Progenitor cell of endocrine pancreas (in vitro differentiated cells): ENCODE measurements around the gene PRRX2. TPM values are rescaled to one million over a fixed set of nuclear protein-coding genes. Genes with fewer than 3 reads are reported as not detected.

Experiments used
- DNase-seq: peaks from one replicate; pipeline ENCODE4 v3.0.0; 2021; ENCODE audit warnings: low spot score; ENCODE audit not compliant: unreplicated experiment
- H3K27ac Mint-ChIP-seq: 2 replicates; pipeline ENCODE4 v1.8.0; 2021; ENCODE audit warnings: mild to moderate bottlenecking, moderate library complexity, mixed read lengths
- H3K27me3 Mint-ChIP-seq: 2 replicates; pipeline ENCODE4 v1.8.0; 2021; ENCODE audit warnings: mixed read lengths
- H3K36me3 Mint-ChIP-seq: 2 replicates; pipeline ENCODE4 v1.8.0; 2022; ENCODE audit warnings: mixed read lengths; ENCODE audit not compliant: insufficient read depth
- H3K4me1 Mint-ChIP-seq: 2 replicates; pipeline ENCODE4 v1.8.0; 2021; ENCODE audit warnings: low read depth, mixed read lengths
- H3K4me3 Mint-ChIP-seq: 2 replicates; pipeline ENCODE4 v1.8.0; 2021; ENCODE audit warnings: low read depth, mild to moderate bottlenecking, moderate library complexity, mixed read lengths
- H3K9me3 Mint-ChIP-seq: 2 replicates; pipeline ENCODE4 v1.8.0; 2021; ENCODE audit warnings: low read depth, mixed read lengths
- total RNA-seq: library from RNA; stranded (reverse); gene quantifications from 2 replicates; pipeline ENCODE4 v1.2.1, GENCODE V29; 2021
- TF ChIP-seq, protein P1 (sequence below): fragments of 200-600 bp; sonication (generic); IDR thresholded peaks from one replicate; pipeline ENCODE4 v1.5.0; 2021; ENCODE audit warnings: antibody characterized with exemption, mild to moderate bottlenecking; ENCODE audit not compliant: unreplicated experiment

The PRRX2 gene
- total RNA-seq, 1 donor from 2014 or later = 0.79 TPM

- TF ChIP-seq, protein P1, sequence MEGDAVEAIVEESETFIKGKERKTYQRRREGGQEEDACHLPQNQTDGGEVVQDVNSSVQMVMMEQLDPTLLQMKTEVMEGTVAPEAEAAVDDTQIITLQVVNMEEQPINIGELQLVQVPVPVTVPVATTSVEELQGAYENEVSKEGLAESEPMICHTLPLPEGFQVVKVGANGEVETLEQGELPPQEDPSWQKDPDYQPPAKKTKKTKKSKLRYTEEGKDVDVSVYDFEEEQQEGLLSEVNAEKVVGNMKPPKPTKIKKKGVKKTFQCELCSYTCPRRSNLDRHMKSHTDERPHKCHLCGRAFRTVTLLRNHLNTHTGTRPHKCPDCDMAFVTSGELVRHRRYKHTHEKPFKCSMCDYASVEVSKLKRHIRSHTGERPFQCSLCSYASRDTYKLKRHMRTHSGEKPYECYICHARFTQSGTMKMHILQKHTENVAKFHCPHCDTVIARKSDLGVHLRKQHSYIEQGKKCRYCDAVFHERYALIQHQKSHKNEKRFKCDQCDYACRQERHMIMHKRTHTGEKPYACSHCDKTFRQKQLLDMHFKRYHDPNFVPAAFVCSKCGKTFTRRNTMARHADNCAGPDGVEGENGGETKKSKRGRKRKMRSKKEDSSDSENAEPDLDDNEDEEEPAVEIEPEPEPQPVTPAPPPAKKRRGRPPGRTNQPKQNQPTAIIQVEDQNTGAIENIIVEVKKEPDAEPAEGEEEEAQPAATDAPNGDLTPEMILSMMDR = no peak
- DNase-seq = no peak
- no peak overlapping the region for H3K4me3 Mint-ChIP-seq
- H3K4me1 Mint-ChIP-seq = no peaks in the 10 kb centered on the region
- no peak overlapping the region for H3K27ac Mint-ChIP-seq
- H3K36me3 Mint-ChIP-seq = no peaks in the 10 kb centered on the region
- no peaks in the 10 kb centered on the region for H3K9me3 Mint-ChIP-seq
- peaks cover 12% of the 10 kb centered on the region for H3K27me3 Mint-ChIP-seq
These were observed 74.0 kb downstream of the PRRX2 start for GRCh38 chr9:129739432-129739831.

GRCh38 chr9:129740174-129740573, 74.7 kb downstream of the PRRX2 start:
- TF ChIP-seq, protein P1 = no peak
- Mint-ChIP-seq H3K4me1 (no peaks in the 10 kb centered on the region), H3K27me3 (peaks cover 12% of the 10 kb centered on the region), H3K36me3 (no peaks in the 10 kb centered on the region), H3K9me3 (no peaks in the 10 kb centered on the region), H3K4me3 (no peak overlapping the region), H3K27ac (no peak overlapping the region)
- DNase-seq = no peak

DNA sequence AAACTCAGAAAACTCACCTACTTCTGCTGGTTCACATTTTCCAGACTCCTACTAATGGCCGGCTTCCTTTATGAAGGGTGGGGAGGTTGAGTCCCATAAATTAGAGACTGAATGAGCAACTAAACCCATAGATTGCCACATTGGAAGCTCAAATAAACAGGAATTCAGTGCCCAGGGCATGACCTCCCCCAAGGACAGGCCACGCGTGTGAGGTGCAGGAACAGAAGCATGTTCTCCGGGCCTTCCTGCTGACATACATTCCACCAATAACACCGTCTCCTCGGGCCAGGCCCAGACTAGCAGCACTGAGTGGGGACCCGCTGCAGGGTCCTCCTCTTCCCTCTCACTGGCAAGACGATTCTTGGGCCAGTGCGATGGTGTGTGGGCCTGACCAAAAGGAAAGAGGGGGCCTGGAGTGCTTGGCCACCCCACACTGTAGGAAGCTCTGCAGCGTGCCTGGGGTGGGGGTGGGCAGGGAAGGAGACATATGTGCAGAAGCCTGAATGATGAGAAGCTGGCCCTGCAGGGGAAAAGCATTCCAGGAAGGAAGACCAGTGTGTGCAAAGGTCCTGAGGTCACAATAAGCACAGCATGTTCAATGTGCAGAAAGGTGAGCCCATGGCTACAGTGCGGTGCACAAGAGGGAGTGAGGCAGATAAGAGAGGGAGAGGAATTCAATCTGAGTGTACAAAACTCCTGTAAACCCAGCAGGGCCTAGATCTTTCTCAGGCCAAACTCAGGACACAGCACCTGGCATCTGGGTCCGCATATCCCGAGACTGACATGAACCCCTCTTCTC, 75.4 kb downstream of the PRRX2 start:
- no peak overlapping the region for H3K27ac Mint-ChIP-seq
- peaks cover 12% of the 10 kb centered on the region for H3K27me3 Mint-ChIP-seq
- no peaks in the 10 kb centered on the region for H3K4me1 Mint-ChIP-seq
- no peaks in the 10 kb centered on the region for H3K9me3 Mint-ChIP-seq
- no peak for DNase-seq
- TF ChIP-seq, protein P1 = no peak
- no peak overlapping the region for H3K4me3 Mint-ChIP-seq
- H3K36me3 Mint-ChIP-seq = no peaks in the 10 kb centered on the region

GRCh38 chr9:129745200-129745599, 79.8 kb downstream of the PRRX2 start:
- DNase-seq = no peak
- TF ChIP-seq, protein P1 = no peak
- H3K27ac Mint-ChIP-seq = no peak overlapping the region
- H3K4me1 Mint-ChIP-seq = no peaks in the 10 kb centered on the region
- peaks cover 3% of the 10 kb centered on the region for H3K27me3 Mint-ChIP-seq
- H3K9me3 Mint-ChIP-seq = no peaks in the 10 kb centered on the region
- H3K36me3 Mint-ChIP-seq = no peaks in the 10 kb centered on the region
- no peak overlapping the region for H3K4me3 Mint-ChIP-seq

GRCh38 chr9:129746092-129746777, 80.8 kb downstream of the PRRX2 start:
- H3K27me3 Mint-ChIP-seq = peaks cover 3% of the 10 kb centered on the region
- H3K4me3 Mint-ChIP-seq = no peak overlapping the region
- no peak overlapping the region for H3K27ac Mint-ChIP-seq
- H3K4me1 Mint-ChIP-seq = no peaks in the 10 kb centered on the region
- no peaks in the 10 kb centered on the region for H3K36me3 Mint-ChIP-seq
- DNase-seq = no peak
- TF ChIP-seq, protein P1 = no peak
- H3K9me3 Mint-ChIP-seq = no peaks in the 10 kb centered on the region
